ENCODE results near the gene KIF11.

GRCh38 chr10:92559046-92559445 lies 33.9 kb upstream of the KIF11 start:
- TF ChIP-seq CTCF (conservative IDR thresholded peaks at IDR 0.05; ENCODE audit: low read depth in 2 of 2) (no peak), POLR2AphosphoS5 (IDR thresholded peaks at IDR 0.05; ENCODE audit: low read depth) (no peak), JUNB (IDR thresholded peaks at IDR 0.05; ENCODE audit: unreplicated experiment) (no peak), ZNF331 (CRISPR knock-in tag; IDR thresholded peaks at IDR 0.05; ENCODE audit: low read depth) (no peak), EZH2 (IDR thresholded peaks at IDR 0.05; ENCODE audit: low read depth, unreplicated experiment) (no peak), ZNF114 (CRISPR knock-in tag; IDR thresholded peaks at IDR 0.05) (no peak)

Measured in GM23338 (cell line).